WTC11 (cell line): ENCODE data around the gene PCSK5. TPM values are rescaled to one million over a fixed set of nuclear protein-coding genes. Genes with fewer than 3 reads are reported as not detected.

Source experiments
- ATAC-seq: fragments of 200-7000 bp; cut with Tn5 transposase; 2 replicates; pipeline ENCODE4 v1.10.0; 2021; ENCODE audit warnings: mild to moderate bottlenecking, moderate library complexity
- CTCF ChIA-PET: fragments of 300-600 bp; sonication (Branson Sonifier 250); formaldehyde crosslinking; loops from one replicate; lab custom pipeline; 2021; ENCODE audit warnings: antibody characterized with exemption; lab: Charles Lee
- POLR2A ChIA-PET: fragments of 350-600 bp; sonication (Branson Sonifier 250); formaldehyde crosslinking; loops from one replicate; lab custom pipeline; 2021; ENCODE audit warnings: antibody characterized with exemption; lab: Charles Lee
- DNase-seq: peaks from one replicate; pipeline ENCODE4 v3.0.0; 2021; ENCODE audit warnings: low spot score
- H3K27ac Mint-ChIP-seq: 2 replicates; pipeline ENCODE4 v1.8.0; 2021; ENCODE audit warnings: mixed read lengths
- H3K27me3 Mint-ChIP-seq: 2 replicates; pipeline ENCODE4 v1.8.0; 2021; ENCODE audit warnings: low read depth, mild to moderate bottlenecking, moderate library complexity, mixed read lengths
- H3K36me3 Mint-ChIP-seq: 2 replicates; pipeline ENCODE4 v1.8.0; 2021; ENCODE audit warnings: mixed read lengths
- H3K4me1 Mint-ChIP-seq: 2 replicates; pipeline ENCODE4 v1.8.0; 2022; ENCODE audit warnings: mixed read lengths
- H3K4me3 Mint-ChIP-seq: 2 replicates; pipeline ENCODE4 v1.8.0; 2021; ENCODE audit warnings: mild to moderate bottlenecking, moderate library complexity, mixed read lengths
- H3K9me3 Mint-ChIP-seq: 2 replicates; pipeline ENCODE4 v1.8.0; 2021; ENCODE audit warnings: mixed read lengths
- ELF4 ChIP-seq: sonication (generic); formaldehyde crosslinking; IDR thresholded peaks from 2 replicates; pipeline ENCODE4 v1.8.1; 2022; ENCODE audit warnings: low read depth, mild to moderate bottlenecking, moderate library complexity, missing genetic modification reagents
- EMX1 ChIP-seq: fragments of 250-450 bp; sonication (Bioruptor Pico); IDR thresholded peaks from 2 replicates; pipeline ENCODE4 v1.8.0; 2021; ENCODE audit warnings: mild to moderate bottlenecking
- ESRRA ChIP-seq: sonication (generic); formaldehyde crosslinking; IDR thresholded peaks from 2 replicates; pipeline ENCODE4 v1.8.1; 2022; ENCODE audit warnings: mild to moderate bottlenecking, missing genetic modification reagents, borderline replicate concordance
- FOXK1 ChIP-seq: sonication (generic); formaldehyde crosslinking; IDR thresholded peaks from 2 replicates; pipeline ENCODE4 v1.8.0; 2022; ENCODE audit warnings: mild to moderate bottlenecking, moderate library complexity, missing genetic modification reagents
- JAZF1 ChIP-seq: fragments of 250-450 bp; sonication (Bioruptor Pico); IDR thresholded peaks from 2 replicates; pipeline ENCODE4 v1.9.0; 2021; ENCODE audit warnings: moderate library complexity, mild to moderate bottlenecking, inconsistent platforms
- NFE2L1 ChIP-seq: sonication (generic); formaldehyde crosslinking; IDR thresholded peaks from 2 replicates; pipeline ENCODE4 v1.8.1; 2023; ENCODE audit warnings: missing genetic modification reagents
- NR2C2 ChIP-seq: sonication (generic); formaldehyde crosslinking; IDR thresholded peaks from 2 replicates; pipeline ENCODE4 v1.8.0; 2022; ENCODE audit warnings: mild to moderate bottlenecking, missing genetic modification reagents
- PRRX2 ChIP-seq: fragments of 250-450 bp; sonication (Bioruptor Pico); IDR thresholded peaks from 2 replicates; pipeline ENCODE4 v1.8.0; 2021; ENCODE audit warnings: mild to moderate bottlenecking
- TCF7 ChIP-seq: sonication (generic); formaldehyde crosslinking; IDR thresholded peaks from 2 replicates; pipeline ENCODE4 v1.8.0; 2022; ENCODE audit warnings: mild to moderate bottlenecking, low read depth, missing genetic modification reagents, moderate library complexity
- TEAD4 ChIP-seq: sonication (generic); formaldehyde crosslinking; IDR thresholded peaks from 2 replicates; pipeline ENCODE4 v1.8.0; 2022; ENCODE audit warnings: mild to moderate bottlenecking, missing genetic modification reagents
- ZNF138 ChIP-seq: sonication (generic); formaldehyde crosslinking; conservative IDR thresholded peaks from 2 replicates; pipeline ENCODE4 v1.8.1; 2022; ENCODE audit warnings: mild to moderate bottlenecking, moderate library complexity, missing genetic modification reagents
- ZNF232 ChIP-seq: sonication (generic); formaldehyde crosslinking; IDR thresholded peaks from 2 replicates; pipeline ENCODE4 v1.8.0; 2022; ENCODE audit warnings: mild to moderate bottlenecking, missing genetic modification reagents
- ZNF416 ChIP-seq: fragments of 250-450 bp; sonication (Bioruptor Pico); IDR thresholded peaks from 2 replicates; pipeline ENCODE4 v1.9.0; 2021; ENCODE audit warnings: mild to moderate bottlenecking, inconsistent platforms
- total RNA-seq: library from RNA; stranded (reverse); gene quantifications from 3 replicates; pipeline ENCODE4 v1.2.3, GENCODE V29; 2021
- TF ChIP-seq, protein P1 (sequence below): sonication (generic); formaldehyde crosslinking; IDR thresholded peaks from 2 replicates; pipeline ENCODE4 v1.8.0; 2023; ENCODE audit warnings: missing genetic modification reagents, mild to moderate bottlenecking, borderline replicate concordance
- TF ChIP-seq, protein P2 (sequence below): sonication (generic); formaldehyde crosslinking; IDR thresholded peaks from 2 replicates; pipeline ENCODE4 v1.8.1; 2022; ENCODE audit warnings: low read depth, mild to moderate bottlenecking, moderate library complexity, missing genetic modification reagents, borderline replicate concordance
- TF ChIP-seq, protein P3 (sequence below): sonication (generic); formaldehyde crosslinking; IDR thresholded peaks from 2 replicates; pipeline ENCODE4 v1.8.1; 2023; ENCODE audit warnings: mild to moderate bottlenecking, missing genetic modification reagents, borderline replicate concordance
- TF ChIP-seq, protein P4 (sequence below): sonication (generic); formaldehyde crosslinking; IDR thresholded peaks from 2 replicates; pipeline ENCODE4 v1.8.0; 2022; ENCODE audit warnings: mild to moderate bottlenecking, missing genetic modification reagents
- TF ChIP-seq, protein P5 (sequence below): fragments of 250-450 bp; sonication (Bioruptor Pico); IDR thresholded peaks from 2 replicates; pipeline ENCODE4 v1.9.0; 2021; ENCODE audit warnings: moderate library complexity, mild to moderate bottlenecking, inconsistent platforms, borderline replicate concordance
- TF ChIP-seq, protein P6 (sequence below): sonication (generic); formaldehyde crosslinking; IDR thresholded peaks from 2 replicates; pipeline ENCODE4 v1.8.1; 2022; ENCODE audit warnings: missing genetic modification reagents, borderline replicate concordance

The PCSK5 gene
- total RNA-seq, 1 experiment from 2014 or later = 30.6 TPM

DNA sequence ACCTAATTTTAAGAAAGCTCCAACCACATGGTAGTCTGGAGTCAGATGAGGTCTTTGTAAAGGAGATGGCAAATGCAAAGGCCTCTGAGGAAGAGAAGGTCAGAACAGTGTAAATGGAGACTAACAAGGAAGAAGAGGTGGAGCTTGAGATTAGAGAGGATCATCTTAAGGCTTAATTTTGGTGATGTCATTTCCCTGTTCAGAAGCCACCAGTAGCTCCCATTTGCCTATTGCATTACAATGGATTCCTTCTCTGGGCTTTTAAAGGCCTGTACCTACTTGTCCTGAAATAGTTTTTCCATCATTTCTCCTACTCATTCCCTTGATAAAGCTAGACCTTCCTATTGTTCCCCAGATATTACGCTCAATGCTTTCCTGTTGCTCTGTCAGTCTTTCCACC, 16.1 kb downstream of the PCSK5 start (continued):
- TF ChIP-seq, protein P1, sequence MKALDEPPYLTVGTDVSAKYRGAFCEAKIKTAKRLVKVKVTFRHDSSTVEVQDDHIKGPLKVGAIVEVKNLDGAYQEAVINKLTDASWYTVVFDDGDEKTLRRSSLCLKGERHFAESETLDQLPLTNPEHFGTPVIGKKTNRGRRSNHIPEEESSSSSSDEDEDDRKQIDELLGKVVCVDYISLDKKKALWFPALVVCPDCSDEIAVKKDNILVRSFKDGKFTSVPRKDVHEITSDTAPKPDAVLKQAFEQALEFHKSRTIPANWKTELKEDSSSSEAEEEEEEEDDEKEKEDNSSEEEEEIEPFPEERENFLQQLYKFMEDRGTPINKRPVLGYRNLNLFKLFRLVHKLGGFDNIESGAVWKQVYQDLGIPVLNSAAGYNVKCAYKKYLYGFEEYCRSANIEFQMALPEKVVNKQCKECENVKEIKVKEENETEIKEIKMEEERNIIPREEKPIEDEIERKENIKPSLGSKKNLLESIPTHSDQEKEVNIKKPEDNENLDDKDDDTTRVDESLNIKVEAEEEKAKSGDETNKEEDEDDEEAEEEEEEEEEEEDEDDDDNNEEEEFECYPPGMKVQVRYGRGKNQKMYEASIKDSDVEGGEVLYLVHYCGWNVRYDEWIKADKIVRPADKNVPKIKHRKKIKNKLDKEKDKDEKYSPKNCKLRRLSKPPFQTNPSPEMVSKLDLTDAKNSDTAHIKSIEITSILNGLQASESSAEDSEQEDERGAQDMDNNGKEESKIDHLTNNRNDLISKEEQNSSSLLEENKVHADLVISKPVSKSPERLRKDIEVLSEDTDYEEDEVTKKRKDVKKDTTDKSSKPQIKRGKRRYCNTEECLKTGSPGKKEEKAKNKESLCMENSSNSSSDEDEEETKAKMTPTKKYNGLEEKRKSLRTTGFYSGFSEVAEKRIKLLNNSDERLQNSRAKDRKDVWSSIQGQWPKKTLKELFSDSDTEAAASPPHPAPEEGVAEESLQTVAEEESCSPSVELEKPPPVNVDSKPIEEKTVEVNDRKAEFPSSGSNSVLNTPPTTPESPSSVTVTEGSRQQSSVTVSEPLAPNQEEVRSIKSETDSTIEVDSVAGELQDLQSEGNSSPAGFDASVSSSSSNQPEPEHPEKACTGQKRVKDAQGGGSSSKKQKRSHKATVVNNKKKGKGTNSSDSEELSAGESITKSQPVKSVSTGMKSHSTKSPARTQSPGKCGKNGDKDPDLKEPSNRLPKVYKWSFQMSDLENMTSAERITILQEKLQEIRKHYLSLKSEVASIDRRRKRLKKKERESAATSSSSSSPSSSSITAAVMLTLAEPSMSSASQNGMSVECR (CRISPR knock-in tag) = no peak
- TF ChIP-seq ZNF232 = no peak
- TF ChIP-seq ELF4 (CRISPR knock-in tag) = no peak
- TF ChIP-seq ZNF416 = no peak

DNA sequence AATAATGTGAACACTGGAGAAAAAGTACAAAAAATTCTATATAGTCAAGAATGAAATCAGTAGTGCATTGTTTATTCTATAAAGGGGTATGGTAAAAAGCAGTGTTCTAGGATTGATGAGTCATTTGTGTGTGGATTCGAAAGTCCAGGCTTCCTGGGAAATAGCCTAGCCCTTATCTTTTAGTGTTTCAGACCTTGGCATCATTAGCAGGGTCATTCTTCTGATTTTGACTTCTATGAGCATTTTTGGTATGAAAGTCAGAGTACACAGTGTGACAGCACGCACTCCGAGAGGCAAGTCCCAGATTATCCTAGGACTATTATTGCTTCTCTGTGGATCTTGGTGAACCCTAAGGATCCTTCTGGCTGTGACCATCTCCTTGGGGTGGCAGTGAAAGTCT, 16.9 kb downstream of the PCSK5 start:
- no peaks in the 10 kb centered on the region for H3K27me3 Mint-ChIP-seq
- H3K9me3 Mint-ChIP-seq = peaks cover 3% of the 10 kb centered on the region; the same call in 1 of the 2 replicates
- no peak for ATAC-seq
- 0 out of 2 replicates have a peak, but pooled peaks cover 3% of the 10 kb centered on the region for H3K36me3 Mint-ChIP-seq
- CTCF ChIA-PET = no interaction called here
- no peak for DNase-seq
- H3K4me3 Mint-ChIP-seq = no peak overlapping the region
- no peak overlapping the region; the same call in 1 of the 2 replicates for H3K27ac Mint-ChIP-seq
- POLR2A ChIA-PET = no interaction called here
- H3K4me1 Mint-ChIP-seq = peaks cover 40% of the 10 kb centered on the region
- TF ChIP-seq, protein P2, sequence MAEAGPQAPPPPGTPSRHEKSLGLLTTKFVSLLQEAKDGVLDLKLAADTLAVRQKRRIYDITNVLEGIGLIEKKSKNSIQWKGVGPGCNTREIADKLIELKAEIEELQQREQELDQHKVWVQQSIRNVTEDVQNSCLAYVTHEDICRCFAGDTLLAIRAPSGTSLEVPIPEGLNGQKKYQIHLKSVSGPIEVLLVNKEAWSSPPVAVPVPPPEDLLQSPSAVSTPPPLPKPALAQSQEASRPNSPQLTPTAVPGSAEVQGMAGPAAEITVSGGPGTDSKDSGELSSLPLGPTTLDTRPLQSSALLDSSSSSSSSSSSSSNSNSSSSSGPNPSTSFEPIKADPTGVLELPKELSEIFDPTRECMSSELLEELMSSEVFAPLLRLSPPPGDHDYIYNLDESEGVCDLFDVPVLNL = no peak
- TF ChIP-seq, protein P3, sequence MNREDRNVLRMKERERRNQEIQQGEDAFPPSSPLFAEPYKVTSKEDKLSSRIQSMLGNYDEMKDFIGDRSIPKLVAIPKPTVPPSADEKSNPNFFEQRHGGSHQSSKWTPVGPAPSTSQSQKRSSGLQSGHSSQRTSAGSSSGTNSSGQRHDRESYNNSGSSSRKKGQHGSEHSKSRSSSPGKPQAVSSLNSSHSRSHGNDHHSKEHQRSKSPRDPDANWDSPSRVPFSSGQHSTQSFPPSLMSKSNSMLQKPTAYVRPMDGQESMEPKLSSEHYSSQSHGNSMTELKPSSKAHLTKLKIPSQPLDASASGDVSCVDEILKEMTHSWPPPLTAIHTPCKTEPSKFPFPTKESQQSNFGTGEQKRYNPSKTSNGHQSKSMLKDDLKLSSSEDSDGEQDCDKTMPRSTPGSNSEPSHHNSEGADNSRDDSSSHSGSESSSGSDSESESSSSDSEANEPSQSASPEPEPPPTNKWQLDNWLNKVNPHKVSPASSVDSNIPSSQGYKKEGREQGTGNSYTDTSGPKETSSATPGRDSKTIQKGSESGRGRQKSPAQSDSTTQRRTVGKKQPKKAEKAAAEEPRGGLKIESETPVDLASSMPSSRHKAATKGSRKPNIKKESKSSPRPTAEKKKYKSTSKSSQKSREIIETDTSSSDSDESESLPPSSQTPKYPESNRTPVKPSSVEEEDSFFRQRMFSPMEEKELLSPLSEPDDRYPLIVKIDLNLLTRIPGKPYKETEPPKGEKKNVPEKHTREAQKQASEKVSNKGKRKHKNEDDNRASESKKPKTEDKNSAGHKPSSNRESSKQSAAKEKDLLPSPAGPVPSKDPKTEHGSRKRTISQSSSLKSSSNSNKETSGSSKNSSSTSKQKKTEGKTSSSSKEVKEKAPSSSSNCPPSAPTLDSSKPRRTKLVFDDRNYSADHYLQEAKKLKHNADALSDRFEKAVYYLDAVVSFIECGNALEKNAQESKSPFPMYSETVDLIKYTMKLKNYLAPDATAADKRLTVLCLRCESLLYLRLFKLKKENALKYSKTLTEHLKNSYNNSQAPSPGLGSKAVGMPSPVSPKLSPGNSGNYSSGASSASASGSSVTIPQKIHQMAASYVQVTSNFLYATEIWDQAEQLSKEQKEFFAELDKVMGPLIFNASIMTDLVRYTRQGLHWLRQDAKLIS (CRISPR knock-in tag) = no peak
- TF ChIP-seq TCF7 (CRISPR knock-in tag) = no peak
- TF ChIP-seq, protein P4, sequence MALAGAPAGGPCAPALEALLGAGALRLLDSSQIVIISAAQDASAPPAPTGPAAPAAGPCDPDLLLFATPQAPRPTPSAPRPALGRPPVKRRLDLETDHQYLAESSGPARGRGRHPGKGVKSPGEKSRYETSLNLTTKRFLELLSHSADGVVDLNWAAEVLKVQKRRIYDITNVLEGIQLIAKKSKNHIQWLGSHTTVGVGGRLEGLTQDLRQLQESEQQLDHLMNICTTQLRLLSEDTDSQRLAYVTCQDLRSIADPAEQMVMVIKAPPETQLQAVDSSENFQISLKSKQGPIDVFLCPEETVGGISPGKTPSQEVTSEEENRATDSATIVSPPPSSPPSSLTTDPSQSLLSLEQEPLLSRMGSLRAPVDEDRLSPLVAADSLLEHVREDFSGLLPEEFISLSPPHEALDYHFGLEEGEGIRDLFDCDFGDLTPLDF (CRISPR knock-in tag) = no peak
- no peak for TF ChIP-seq FOXK1
- no peak for TF ChIP-seq TEAD4
- no peak for TF ChIP-seq PRRX2 (CRISPR knock-in tag)
- no peak for TF ChIP-seq EMX1 (CRISPR knock-in tag)
- no peak for TF ChIP-seq NR2C2 (CRISPR knock-in tag)
- TF ChIP-seq JAZF1 (CRISPR knock-in tag) = no peak
- no peak for TF ChIP-seq NFE2L1 (CRISPR knock-in tag)
- TF ChIP-seq, protein P5, sequence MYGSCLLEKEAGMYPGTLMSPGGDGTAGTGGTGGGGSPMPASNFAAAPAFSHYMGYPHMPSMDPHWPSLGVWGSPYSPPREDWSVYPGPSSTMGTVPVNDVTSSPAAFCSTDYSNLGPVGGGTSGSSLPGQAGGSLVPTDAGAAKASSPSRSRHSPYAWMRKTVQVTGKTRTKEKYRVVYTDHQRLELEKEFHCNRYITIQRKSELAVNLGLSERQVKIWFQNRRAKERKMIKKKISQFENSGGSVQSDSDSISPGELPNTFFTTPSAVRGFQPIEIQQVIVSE (CRISPR knock-in tag) = no peak
- TF ChIP-seq, protein P1 (CRISPR knock-in tag) = no peak
- TF ChIP-seq, protein P6, sequence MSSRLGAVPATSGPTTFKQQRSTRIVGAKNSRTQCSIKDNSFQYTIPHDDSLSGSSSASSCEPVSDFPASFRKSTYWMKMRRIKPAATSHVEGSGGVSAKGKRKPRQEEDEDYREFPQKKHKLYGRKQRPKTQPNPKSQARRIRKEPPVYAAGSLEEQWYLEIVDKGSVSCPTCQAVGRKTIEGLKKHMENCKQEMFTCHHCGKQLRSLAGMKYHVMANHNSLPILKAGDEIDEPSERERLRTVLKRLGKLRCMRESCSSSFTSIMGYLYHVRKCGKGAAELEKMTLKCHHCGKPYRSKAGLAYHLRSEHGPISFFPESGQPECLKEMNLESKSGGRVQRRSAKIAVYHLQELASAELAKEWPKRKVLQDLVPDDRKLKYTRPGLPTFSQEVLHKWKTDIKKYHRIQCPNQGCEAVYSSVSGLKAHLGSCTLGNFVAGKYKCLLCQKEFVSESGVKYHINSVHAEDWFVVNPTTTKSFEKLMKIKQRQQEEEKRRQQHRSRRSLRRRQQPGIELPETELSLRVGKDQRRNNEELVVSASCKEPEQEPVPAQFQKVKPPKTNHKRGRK (CRISPR knock-in tag) = no peak
- TF ChIP-seq ESRRA (CRISPR knock-in tag) = no peak
- no peak for TF ChIP-seq ZNF138
